Breast epithelium (tissue), 3 donors: ENCODE measurements around the gene NFATC3.

Source experiments
- POLR2A ChIP-seq: fragments of 450-650 bp; IDR thresholded peaks from one replicate; pipeline ENCODE4 v1.6.1; 2016; ENCODE audit warnings: antibody characterized with exemption, mild to moderate bottlenecking, moderate library complexity
- POLR2AphosphoS5 ChIP-seq, 3 donors: sonication (generic); formaldehyde crosslinking; IDR thresholded peaks; one replicate each; pipeline ENCODE4 v1.6.1; 2017; ENCODE audit warnings: antibody characterized with exemption in 3 of 3
- TF ChIP-seq, protein P1 (sequence below), 3 donors: fragments of 450-650 bp; IDR thresholded peaks; one replicate each; pipeline ENCODE4 v1.5.1; 2016 to 2017; ENCODE audit warnings: antibody characterized with exemption in 3 of 3, mild to moderate bottlenecking in 3 of 3, moderate library complexity in 3 of 3

DNA sequence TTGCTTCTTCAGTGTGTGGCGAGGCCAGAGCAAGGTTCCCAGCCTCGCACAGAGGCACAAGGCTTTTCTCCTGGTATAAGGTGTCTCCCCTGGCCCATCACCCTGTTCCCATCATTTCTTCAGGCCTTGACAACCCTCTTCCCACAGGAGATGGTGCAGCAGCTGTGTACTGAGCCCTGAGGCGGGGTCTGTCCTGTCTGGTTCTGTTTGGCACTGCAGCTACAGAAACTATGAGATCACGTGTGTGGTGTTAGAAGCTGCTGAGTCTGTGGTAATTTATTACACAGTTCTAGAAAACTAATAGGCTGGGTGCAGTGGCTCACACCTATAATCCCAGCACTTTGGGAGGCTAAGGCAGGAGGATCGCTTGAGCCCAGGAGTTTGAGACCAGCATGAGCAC, 167.2 kb downstream of the NFATC3 start:
- no peak for TF ChIP-seq POLR2AphosphoS5 (IDR thresholded peaks at IDR 0.05)
- TF ChIP-seq, protein P1, sequence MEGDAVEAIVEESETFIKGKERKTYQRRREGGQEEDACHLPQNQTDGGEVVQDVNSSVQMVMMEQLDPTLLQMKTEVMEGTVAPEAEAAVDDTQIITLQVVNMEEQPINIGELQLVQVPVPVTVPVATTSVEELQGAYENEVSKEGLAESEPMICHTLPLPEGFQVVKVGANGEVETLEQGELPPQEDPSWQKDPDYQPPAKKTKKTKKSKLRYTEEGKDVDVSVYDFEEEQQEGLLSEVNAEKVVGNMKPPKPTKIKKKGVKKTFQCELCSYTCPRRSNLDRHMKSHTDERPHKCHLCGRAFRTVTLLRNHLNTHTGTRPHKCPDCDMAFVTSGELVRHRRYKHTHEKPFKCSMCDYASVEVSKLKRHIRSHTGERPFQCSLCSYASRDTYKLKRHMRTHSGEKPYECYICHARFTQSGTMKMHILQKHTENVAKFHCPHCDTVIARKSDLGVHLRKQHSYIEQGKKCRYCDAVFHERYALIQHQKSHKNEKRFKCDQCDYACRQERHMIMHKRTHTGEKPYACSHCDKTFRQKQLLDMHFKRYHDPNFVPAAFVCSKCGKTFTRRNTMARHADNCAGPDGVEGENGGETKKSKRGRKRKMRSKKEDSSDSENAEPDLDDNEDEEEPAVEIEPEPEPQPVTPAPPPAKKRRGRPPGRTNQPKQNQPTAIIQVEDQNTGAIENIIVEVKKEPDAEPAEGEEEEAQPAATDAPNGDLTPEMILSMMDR (IDR thresholded peaks at IDR 0.05): no peak
- TF ChIP-seq POLR2A: no peak
